ENCODE data around the gene PLXNA4.

The PLXNA4 gene

DNA sequence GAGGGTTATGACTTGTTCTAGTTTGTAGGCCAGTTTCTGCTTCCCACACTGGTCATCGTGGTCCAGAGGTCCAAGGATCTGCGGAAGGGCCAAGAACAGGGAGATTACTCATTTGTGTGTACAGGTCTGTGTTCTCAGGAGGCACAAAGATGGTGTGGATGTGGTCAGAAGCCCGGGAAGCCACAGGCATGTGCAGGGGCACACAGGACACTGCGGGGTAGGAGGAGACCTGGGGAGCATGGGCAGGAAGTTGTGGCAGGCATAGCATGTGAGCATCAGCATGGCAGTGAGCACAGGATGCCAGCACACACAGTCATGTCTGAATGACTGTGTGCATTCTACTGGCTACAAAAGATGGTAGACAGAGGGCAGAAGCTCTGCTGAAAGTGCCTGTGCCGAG is 445.8 kb downstream of the PLXNA4 start:
- no peaks in the 10 kb centered on the region; the same call in 1 of the 2 replicates for H3K27me3 ChIP-seq (ENCODE audit: insufficient read depth, low read length)
- H3K9ac ChIP-seq (ENCODE audit: low read length): no peak overlapping the region
- H3K4me2 ChIP-seq (ENCODE audit: low read length): no peak overlapping the region
- H3K9me2 ChIP-seq (ENCODE audit: low read depth, low read length): no peaks in the 10 kb centered on the region
- no peaks in the 10 kb centered on the region for H3K9me3 ChIP-seq (ENCODE audit: low read length)
- H2AFZ ChIP-seq (ENCODE audit: low read length): no peak overlapping the region
- TF ChIP-seq EZH2 (IDR thresholded peaks at IDR 0.05; ENCODE audit: borderline replicate concordance, low read length) (no peak), CTCF (IDR thresholded peaks at IDR 0.05; ENCODE audit: low read length) (no peak)
- H3F3A ChIP-seq (ENCODE audit: insufficient read depth, low read length): no peaks in the 10 kb centered on the region
- H3K36me3 ChIP-seq (ENCODE audit: insufficient read depth, low read length): no peaks in the 10 kb centered on the region
- H3K4me1 ChIP-seq (ENCODE audit: insufficient read depth, low read length, severe bottlenecking): no peaks in the 10 kb centered on the region
- no peaks in the 10 kb centered on the region for H4K20me1 ChIP-seq (ENCODE audit: insufficient read depth, low read length)
- H3K79me2 ChIP-seq (ENCODE audit: insufficient read depth, low read length): no peaks in the 10 kb centered on the region
- no peak overlapping the region for H3K4me3 ChIP-seq (ENCODE audit: low read depth, low read length, poor library complexity, severe bottlenecking)
- H3K27ac ChIP-seq (ENCODE audit: low read depth, low read length, poor library complexity, severe bottlenecking): no peak overlapping the region

DNA sequence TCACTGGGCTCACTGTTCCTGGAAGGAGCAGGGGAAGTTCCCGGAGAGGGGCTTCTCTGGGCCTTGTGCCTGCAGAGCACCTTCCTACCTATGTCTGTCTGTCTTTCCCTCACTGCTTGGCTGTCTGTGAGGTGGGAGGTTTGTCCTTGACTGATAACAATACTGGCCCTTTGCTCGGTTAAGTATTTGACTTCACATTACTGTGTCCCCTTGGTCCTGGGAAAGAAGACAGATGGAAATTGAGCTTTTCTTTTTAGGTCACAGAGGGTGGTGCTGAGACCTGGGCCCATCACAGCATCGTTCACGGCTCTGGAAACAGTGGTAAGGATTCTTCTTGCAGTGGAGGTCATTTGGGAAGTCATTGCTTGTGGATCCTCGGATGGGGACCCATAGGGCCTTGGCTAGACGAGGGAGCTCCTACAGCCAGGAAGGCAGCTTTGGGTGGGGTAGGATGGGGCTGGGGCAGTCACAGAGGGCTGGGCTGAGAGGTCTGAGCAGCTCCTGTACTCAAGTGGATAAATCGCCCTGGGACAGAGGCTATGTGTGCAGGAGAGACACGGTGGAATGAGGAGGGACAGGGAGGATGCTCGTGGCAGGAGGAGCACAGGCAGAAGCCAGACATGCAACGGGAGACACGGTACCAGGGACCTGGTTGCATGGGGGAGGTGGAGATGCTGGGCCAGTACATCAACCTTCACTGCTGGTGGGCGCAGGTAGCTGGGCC is 450.2 kb downstream of the PLXNA4 start:
- no peak overlapping the region for H3K27ac ChIP-seq (ENCODE audit: low read depth, low read length, poor library complexity, severe bottlenecking)
- no peaks in the 10 kb centered on the region for H3F3A ChIP-seq (ENCODE audit: insufficient read depth, low read length)
- no peaks in the 10 kb centered on the region for H4K20me1 ChIP-seq (ENCODE audit: insufficient read depth, low read length)
- H3K9me3 ChIP-seq (ENCODE audit: low read length): no peaks in the 10 kb centered on the region
- no peak overlapping the region for H2AFZ ChIP-seq (ENCODE audit: low read length)
- H3K9ac ChIP-seq (ENCODE audit: low read length): no peak overlapping the region
- H3K4me3 ChIP-seq (ENCODE audit: low read depth, low read length, poor library complexity, severe bottlenecking): no peak overlapping the region
- no peaks in the 10 kb centered on the region; the same call in 1 of the 2 replicates for H3K27me3 ChIP-seq (ENCODE audit: insufficient read depth, low read length)
- no peak for TF ChIP-seq CTCF (IDR thresholded peaks at IDR 0.05; ENCODE audit: low read length)
- TF ChIP-seq EZH2 (IDR thresholded peaks at IDR 0.05; ENCODE audit: borderline replicate concordance, low read length): no peak
- H3K4me1 ChIP-seq (ENCODE audit: insufficient read depth, low read length, severe bottlenecking): no peaks in the 10 kb centered on the region
- H3K79me2 ChIP-seq (ENCODE audit: insufficient read depth, low read length): no peaks in the 10 kb centered on the region
- no peaks in the 10 kb centered on the region for H3K9me2 ChIP-seq (ENCODE audit: low read depth, low read length)
- no peaks in the 10 kb centered on the region for H3K36me3 ChIP-seq (ENCODE audit: insufficient read depth, low read length)
- no peak overlapping the region for H3K4me2 ChIP-seq (ENCODE audit: low read length)

GRCh38 chr7:132125096-132125495 is 451.2 kb downstream of the PLXNA4 start:
- no peak overlapping the region for H2AFZ ChIP-seq (ENCODE audit: low read length)
- H3K79me2 ChIP-seq (ENCODE audit: insufficient read depth, low read length): no peaks in the 10 kb centered on the region
- no peak overlapping the region for H3K4me3 ChIP-seq (ENCODE audit: low read depth, low read length, poor library complexity, severe bottlenecking)
- H3K9ac ChIP-seq (ENCODE audit: low read length): no peak overlapping the region
- H3K4me2 ChIP-seq (ENCODE audit: low read length): no peak overlapping the region
- H3K9me3 ChIP-seq (ENCODE audit: low read length): no peaks in the 10 kb centered on the region
- no peaks in the 10 kb centered on the region for H4K20me1 ChIP-seq (ENCODE audit: insufficient read depth, low read length)
- TF ChIP-seq EZH2 (IDR thresholded peaks at IDR 0.05; ENCODE audit: borderline replicate concordance, low read length) (no peak), CTCF (IDR thresholded peaks at IDR 0.05; ENCODE audit: low read length) (no peak)
- H3K27ac ChIP-seq (ENCODE audit: low read depth, low read length, poor library complexity, severe bottlenecking): no peak overlapping the region
- no peaks in the 10 kb centered on the region for H3K36me3 ChIP-seq (ENCODE audit: insufficient read depth, low read length)
- H3K9me2 ChIP-seq (ENCODE audit: low read depth, low read length): no peaks in the 10 kb centered on the region
- no peaks in the 10 kb centered on the region for H3K27me3 ChIP-seq (ENCODE audit: insufficient read depth, low read length)
- H3K4me1 ChIP-seq (ENCODE audit: insufficient read depth, low read length, severe bottlenecking): no peaks in the 10 kb centered on the region
- no peaks in the 10 kb centered on the region for H3F3A ChIP-seq (ENCODE audit: insufficient read depth, low read length)
